HL-60/S4 (cell line): ENCODE data around the gene HDGFL3.
"Not testable (repeated sequence)": the region's sequence is repeated elsewhere in the genome, so short reads cannot be mapped to it uniquely, and the experiment has no call there.

Source experiments
- in situ Hi-C: fragments of 300-500 bp; cut with MboI; formaldehyde crosslinking; loops from 2 replicates; pipeline ENCODE4 v1.14.3; 2022; ENCODE audit warnings: low sequenced_read_pairs

HDGFL3 gene

DNA sequence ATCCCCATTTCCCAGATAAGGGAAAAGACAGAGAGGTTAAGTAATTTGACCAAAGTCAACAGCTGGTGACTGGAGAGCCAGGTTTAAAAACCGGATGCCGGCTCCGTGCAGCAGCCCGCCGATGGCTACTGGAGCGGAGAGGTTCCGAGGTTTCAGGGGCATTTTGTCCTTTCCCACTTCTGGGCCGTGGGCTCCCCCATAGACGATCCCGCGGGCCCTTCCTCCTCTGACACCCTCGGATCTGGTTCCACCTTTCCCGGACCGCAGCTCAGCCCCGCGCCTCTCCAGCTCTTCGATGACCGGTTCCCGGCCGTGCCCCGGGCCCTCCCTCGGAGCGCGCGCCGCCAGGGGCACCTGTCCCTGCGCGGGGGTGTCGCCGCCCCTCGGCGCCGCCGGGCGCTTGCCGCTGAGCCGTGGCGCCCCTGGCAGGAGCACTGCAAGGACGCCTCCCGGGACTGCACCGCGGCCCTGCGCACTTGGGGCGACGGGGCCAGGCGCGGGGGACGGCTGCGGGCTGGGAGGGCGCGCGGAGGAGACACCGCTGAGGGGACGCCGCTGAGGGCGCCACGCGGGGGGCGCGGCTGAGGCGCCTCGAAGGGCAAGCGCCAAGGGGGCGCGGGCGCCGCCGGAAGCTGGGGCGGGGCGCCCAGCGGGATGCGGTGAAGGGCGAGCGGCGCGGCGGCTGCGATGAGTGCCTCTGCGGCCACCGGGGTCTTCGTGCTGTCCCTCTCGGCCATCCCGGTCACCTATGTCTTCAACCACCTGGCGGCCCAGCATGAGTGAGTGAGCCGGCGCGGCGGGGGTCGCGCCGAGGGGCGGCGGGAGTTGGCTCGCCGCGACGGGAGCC, 100.4 kb downstream of the HDGFL3 start, which contains the start of gene TM6SF1:
TM6SF1 (plus strand) TSS at position 652 of the 847 bp plus-strand sequence; CDS start at position 688, 36 bp downstream.
- in situ Hi-C loops = no loop called here

DNA sequence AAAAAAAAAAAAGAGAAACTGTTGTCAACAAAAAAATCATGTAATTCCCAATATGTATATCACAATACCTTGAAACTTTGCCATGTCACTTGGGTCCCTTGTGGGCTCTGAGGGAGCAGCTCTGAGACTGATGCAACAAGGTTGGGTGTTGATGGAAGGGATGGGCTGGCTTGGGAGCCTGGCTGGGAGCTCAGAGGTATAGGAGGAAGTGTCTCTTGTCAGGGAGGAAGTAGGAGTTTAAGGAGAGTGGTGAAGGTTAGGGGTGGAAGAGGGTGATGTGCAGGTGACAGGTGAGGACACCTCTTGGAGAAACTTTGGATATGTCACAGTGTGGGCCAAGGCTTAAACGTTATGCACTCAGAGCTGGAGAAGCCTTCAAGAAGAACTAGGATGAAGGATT, 102.2 kb downstream of the HDGFL3 start:
- in situ Hi-C loops = no loop called here

DNA sequence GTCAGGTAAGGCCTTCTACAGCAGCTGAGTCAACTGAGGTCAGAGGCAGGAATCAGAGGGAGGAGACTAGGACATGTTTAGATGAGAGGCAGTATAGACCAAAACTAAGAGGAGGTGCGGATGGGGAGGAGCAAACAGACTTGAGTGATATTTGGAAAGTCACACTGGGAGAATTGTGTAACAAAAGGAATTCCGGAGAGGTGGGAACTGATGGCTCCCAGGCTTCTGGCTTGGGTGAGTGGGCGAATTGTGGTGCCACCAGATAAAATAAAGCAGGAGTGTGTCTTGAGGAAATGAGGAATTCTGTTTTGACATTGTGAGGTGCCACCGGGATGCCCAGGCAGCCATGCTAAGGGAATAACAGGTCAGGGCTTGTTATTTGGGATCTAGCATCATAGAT, 103.5 kb downstream of the HDGFL3 start:
- in situ Hi-C loops = no loop called here

DNA sequence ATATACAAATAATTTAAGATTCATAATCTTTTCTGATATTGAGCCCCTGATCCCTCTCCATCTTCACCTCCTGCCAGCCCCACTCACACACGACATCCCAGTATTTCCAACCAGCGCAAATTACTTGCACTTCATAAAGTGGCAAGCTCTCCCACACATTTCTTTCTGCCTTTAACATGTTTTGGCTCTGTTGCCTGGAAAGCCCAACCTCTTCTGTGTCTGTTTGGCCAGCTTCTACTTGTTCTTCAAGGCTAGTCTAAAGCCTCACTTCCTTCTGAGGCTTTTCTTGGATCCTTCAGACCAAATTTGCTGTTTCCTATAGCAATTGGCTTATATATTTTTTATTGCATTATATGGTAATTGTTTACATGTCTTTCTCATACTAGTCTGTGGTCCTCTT, 105.3 kb downstream of the HDGFL3 start:
- in situ Hi-C loops = no loop called here

- in situ Hi-C loops = no loop called here
These were observed 107.5 kb downstream of the HDGFL3 start for GRCh38 chr15:83100097-83100646.

- in situ Hi-C loops = no loop called here
These were observed 108.3 kb downstream of the HDGFL3 start for GRCh38 chr15:83099290-83099689.

GRCh38 chr15:83098079-83098478, 109.5 kb downstream of the HDGFL3 start:
- in situ Hi-C loops = no loop called here

GRCh38 chr15:83094583-83094982, 113.0 kb downstream of the HDGFL3 start:
- in situ Hi-C loops = no loop called here

- in situ Hi-C loops = no loop called here
These were observed 115.2 kb downstream of the HDGFL3 start for GRCh38 chr15:83092309-83092976.

DNA sequence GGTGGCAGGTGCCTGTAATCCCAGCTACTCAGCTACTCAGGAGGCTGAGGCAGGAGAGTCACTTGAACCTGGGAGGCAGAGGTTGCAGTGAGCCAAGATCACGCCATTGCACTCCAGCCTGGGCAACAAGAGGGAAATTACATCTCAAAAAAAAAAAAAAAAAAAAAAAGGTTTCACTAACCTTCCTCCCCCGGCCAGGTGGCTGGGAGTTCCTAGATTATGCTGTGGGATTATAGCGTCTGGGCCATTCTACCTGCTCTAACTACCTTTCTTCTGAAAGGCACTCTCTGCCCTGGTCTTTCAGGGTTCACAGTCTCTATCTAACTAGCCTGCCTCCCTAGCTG, 115.7 kb downstream of the HDGFL3 start:
- in situ Hi-C loops = not testable (repeated sequence)

DNA sequence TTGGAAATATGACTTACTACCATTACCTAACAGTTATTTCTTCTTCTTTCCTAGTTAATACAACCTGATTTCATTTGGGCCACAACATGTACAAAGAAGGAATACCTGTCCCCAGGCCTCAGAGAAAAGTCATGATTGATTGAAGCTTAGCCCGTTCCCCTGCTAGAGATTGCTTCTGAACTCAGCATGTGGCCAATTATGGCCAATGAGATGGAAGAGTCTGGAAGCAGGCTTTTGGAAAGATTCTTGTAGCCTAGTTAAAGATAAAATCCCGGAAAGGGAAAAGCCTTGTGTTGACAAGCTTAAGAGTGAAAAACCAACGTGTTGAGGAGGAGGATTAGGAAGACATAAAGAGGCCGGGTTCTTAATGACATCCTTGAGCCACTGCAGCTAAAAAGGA, 117.2 kb downstream of the HDGFL3 start:
- in situ Hi-C loops = no loop called here

GRCh38 chr15:83088876-83089275, 118.7 kb downstream of the HDGFL3 start:
- in situ Hi-C loops = no loop called here

DNA sequence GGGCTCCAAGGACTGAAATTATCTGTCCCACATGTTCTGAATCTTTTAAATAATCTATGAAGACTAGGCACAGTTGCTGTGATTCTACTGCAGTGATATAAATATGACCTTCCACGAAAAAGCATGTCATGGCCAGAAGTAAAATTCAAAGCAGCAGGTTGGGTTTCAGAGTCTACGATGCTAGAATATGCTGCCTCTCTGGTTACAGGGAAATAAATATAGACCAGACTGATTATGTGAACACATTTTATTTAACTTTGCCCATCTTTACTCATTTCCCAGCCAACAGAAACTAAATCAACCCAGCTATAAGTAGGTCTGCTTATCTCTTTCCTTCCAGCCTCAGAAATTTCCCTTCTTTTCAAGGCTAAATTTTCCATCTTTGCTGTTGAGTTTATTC, 120.0 kb downstream of the HDGFL3 start:
- in situ Hi-C loops = no loop called here

DNA sequence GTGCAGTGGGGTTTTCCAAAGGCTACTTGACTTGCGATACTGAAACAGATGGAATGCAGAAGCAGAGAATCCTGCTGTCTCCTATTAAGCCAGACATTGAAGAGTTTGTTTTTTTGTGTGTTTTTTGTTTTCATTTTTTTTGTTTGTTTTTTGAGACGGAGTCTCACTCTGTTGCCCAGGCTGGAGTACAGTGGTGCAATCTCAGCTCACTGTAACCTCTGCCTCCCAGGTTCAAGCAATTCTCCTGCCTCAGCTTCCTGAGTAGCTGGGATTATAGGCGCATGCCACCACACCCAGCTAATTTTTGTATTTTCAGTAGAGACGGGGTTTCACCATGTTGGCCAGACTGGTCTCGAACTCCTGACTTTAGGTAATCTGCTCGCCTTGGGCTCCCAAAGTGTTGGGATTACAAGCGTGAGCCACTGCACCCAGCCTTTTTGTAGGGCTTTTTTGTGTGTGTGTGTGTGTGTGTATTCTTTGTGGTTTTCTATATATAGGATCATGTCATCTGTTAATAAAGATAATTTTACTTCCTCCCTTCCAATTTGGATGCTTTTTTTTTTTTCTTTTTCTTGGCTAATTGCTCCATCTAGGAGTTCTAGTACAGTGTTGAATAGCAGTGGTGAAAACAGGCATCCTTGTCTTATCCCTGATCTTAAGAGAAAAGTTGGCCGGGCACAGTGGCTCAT, 121.6 kb downstream of the HDGFL3 start:
- in situ Hi-C loops = not testable (repeated sequence)

DNA sequence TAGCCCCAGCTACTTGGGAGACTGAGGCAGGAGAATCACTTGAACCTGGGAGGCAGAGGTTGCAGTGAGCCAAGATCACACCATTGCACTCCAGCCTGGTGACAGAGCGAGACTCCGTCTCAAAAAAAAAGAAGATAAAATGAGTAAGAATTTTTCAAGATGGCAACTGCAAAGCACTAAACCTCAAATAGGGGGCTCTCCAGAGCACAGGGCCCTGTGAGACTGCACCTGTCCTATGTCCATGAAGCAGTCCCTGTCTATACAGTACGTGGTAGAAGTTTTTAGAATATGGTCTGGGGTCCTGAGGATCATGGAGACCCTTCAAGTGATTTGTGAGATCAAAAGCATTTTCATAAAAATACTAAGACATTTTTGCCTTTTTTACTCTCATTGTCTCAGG, 122.2 kb downstream of the HDGFL3 start:
- in situ Hi-C loops = not testable (repeated sequence)

- in situ Hi-C loops = no loop called here
These were observed 124.8 kb downstream of the HDGFL3 start for GRCh38 chr15:83082730-83083386.

- in situ Hi-C loops = no loop called here
These were observed 126.2 kb downstream of the HDGFL3 start for GRCh38 chr15:83081256-83082014.

GRCh38 chr15:83078712-83079111, 128.9 kb downstream of the HDGFL3 start:
- in situ Hi-C loops = no loop called here
